ENCODE data around the gene AFF4. TPM values are rescaled to one million over a fixed set of nuclear protein-coding genes. Genes with fewer than 3 reads are reported as not detected.

AFF4 gene
- total and polyA plus RNA-seq, 10 of the 15 experiments (the other 5 are each of a cell fraction or from before 2014, with no cell fraction given): 1.1 to 20.2 (median 10.4) TPM

- ChIA-PET RAD21 (ENCODE audit: unreplicated experiment) (no interaction called here), POLR2A (no interaction called here), SMC1A (ENCODE audit: uncharacterized antibody, unreplicated experiment) (no interaction called here), CTCF (no interaction called here)
- no peaks in the 10 kb centered on the region for H3K4me1 ChIP-seq (ENCODE audit: control insufficient read depth, insufficient read depth, low read length)
- H3K9ac ChIP-seq (ENCODE audit: control insufficient read depth, insufficient read depth, low read length): no peak overlapping the region
- H3K9me3 ChIP-seq (replicated peaks; ENCODE audit: control insufficient read depth, insufficient read depth, low read length): no peaks in the 10 kb centered on the region
- in situ Hi-C loops (cut with MboI) (no loop called here), intact Hi-C loops (cut with micrococcal nuclease; ENCODE audit: unreplicated experiment) (no loop called here)
- no peak overlapping the region for H3K4me3 ChIP-seq
- BruUV-seq (replicated peaks): no TSS peak
- H2AFZ ChIP-seq (ENCODE audit: control insufficient read depth, low read depth, low read length): no peak overlapping the region
- H3K79me2 ChIP-seq (ENCODE audit: control insufficient read depth, insufficient read depth, low read length): no peaks in the 10 kb centered on the region; the same call in 1 of the 2 replicates
- H3K27me3 ChIP-seq (replicated peaks in 1 of 2; ENCODE audit: control insufficient read depth in 2 of 2, insufficient read depth in 2 of 2, low read length in 1 of 2): no peaks in the 10 kb centered on the region
- no peak overlapping the region for H3K4me2 ChIP-seq (ENCODE audit: control insufficient read depth, insufficient read depth)
- DNase-seq (ENCODE audit: low read depth, low spot score) (no peak), FAIRE-seq (no peak), ATAC-seq (no peak)
- H4K20me1 ChIP-seq (ENCODE audit: control insufficient read depth, insufficient read depth): no peaks in the 10 kb centered on the region
- WGBS (ENCODE audit: insufficient coverage, insufficient replicate concordance, low lambda C conversion rate, missing lambda C conversion rate): 100% methylated on average over 2 of the region's 2 CpGs
- TF ChIP-seq PML (IDR thresholded peaks at IDR 0.05; ENCODE audit: low read length) (no peak), GABPA (IDR thresholded peaks at IDR 0.05; ENCODE audit: low read depth) (no peak), SMC3 (IDR thresholded peaks at IDR 0.05; ENCODE audit: borderline replicate concordance, low read length) (no peak), HDAC6 (IDR thresholded peaks at IDR 0.05; ENCODE audit: unreplicated experiment) (no peak), STAT3 (IDR thresholded peaks at IDR 0.05; ENCODE audit: low read depth, low read length) (no peak), CEBPB (IDR thresholded peaks at IDR 0.05; ENCODE audit: borderline replicate concordance in 1 of 2, low read depth in 2 of 2, low read length in 2 of 2) (no peak), ATF7 (IDR thresholded peaks at IDR 0.05; ENCODE audit: low read depth) (no peak), SREBF2 (IDR thresholded peaks at IDR 0.05; ENCODE audit: low read length) (no peak), MXI1 (IDR thresholded peaks at IDR 0.05; ENCODE audit: low read depth, low read length) (no peak), NRF1 (conservative IDR thresholded peaks at IDR 0.05; ENCODE audit: low read depth, low read length) (no peak), RUNX3 (IDR thresholded peaks at IDR 0.05; ENCODE audit: low read length) (no peak), YY1 (IDR thresholded peaks at IDR 0.05; ENCODE audit: low read depth, low read length) (no peak), FOXK2 (IDR thresholded peaks at IDR 0.05) (no peak), NR2F1 (conservative IDR thresholded peaks at IDR 0.05) (no peak), RELA (IDR thresholded peaks at IDR 0.05; ENCODE audit: borderline replicate concordance, partially characterized antibody) (no peak), CEBPZ (IDR thresholded peaks at IDR 0.05; ENCODE audit: low read depth, low read length) (no peak)
- TF ChIP-seq, protein P1, sequence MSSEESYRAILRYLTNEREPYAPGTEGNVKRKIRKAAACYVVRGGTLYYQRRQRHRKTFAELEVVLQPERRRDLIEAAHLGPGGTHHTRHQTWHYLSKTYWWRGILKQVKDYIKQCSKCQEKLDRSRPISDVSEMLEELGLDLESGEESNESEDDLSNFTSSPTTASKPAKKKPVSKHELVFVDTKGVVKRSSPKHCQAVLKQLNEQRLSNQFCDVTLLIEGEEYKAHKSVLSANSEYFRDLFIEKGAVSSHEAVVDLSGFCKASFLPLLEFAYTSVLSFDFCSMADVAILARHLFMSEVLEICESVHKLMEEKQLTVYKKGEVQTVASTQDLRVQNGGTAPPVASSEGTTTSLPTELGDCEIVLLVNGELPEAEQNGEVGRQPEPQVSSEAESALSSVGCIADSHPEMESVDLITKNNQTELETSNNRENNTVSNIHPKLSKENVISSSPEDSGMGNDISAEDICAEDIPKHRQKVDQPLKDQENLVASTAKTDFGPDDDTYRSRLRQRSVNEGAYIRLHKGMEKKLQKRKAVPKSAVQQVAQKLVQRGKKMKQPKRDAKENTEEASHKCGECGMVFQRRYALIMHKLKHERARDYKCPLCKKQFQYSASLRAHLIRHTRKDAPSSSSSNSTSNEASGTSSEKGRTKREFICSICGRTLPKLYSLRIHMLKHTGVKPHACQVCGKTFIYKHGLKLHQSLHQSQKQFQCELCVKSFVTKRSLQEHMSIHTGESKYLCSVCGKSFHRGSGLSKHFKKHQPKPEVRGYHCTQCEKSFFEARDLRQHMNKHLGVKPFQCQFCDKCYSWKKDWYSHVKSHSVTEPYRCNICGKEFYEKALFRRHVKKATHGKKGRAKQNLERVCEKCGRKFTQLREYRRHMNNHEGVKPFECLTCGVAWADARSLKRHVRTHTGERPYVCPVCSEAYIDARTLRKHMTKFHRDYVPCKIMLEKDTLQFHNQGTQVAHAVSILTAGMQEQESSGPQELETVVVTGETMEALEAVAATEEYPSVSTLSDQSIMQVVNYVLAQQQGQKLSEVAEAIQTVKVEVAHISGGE (CRISPR knock-in tag; IDR thresholded peaks at IDR 0.05): no peak
- H3K27ac ChIP-seq (ENCODE audit: control insufficient read depth, insufficient read depth): no peak overlapping the region
- peaks cover 0 to 21% of the 10 kb centered on the region in 2 experiments; a peak in 2 of 4 replicates for H3K36me3 ChIP-seq (ENCODE audit: control insufficient read depth in 2 of 2, insufficient read depth in 2 of 2, low read length in 1 of 2)
These were observed 35.4 kb downstream of the AFF4 start for GRCh38 chr5:132928062-132928407.
